T1000 (cell line): ENCODE measurements around the gene OR10J5.
"Not testable (repeated sequence)": the region's sequence is repeated elsewhere in the genome, so short reads cannot be mapped to it uniquely, and the experiment has no call there.

Source experiments
- DNase-seq: peaks from one replicate; lab custom pipeline; 2025; ENCODE audit warnings: mixed read lengths; lab: John Stamatoyannopoulos, UW

Gene OR10J5, protein sequence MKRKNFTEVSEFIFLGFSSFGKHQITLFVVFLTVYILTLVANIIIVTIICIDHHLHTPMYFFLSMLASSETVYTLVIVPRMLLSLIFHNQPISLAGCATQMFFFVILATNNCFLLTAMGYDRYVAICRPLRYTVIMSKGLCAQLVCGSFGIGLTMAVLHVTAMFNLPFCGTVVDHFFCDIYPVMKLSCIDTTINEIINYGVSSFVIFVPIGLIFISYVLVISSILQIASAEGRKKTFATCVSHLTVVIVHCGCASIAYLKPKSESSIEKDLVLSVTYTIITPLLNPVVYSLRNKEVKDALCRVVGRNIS

DNA sequence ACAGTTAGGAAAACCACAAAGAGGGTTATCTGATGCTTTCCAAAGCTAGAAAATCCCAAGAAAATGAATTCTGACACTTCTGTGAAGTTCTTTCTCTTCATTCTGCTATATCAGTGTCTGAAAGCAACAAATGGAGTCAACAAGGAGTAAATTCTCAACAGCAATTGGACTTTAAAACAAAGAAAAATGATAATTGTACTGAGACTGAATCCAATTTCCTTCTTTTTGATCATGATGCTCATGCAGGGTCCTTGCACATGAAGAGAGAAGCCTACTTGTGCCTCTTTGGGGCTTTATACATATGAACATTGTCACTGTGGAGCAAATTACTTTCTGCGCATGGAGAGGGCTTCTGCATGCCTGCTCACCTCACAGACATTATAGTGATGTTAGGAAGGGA, at the start of gene OR10J5:
Gene OR10J5 (minus strand): TSS at position 101 of the 400 bp plus-strand sequence. CDS start 0 bp downstream, at position 101.
- no peak for DNase-seq

DNA sequence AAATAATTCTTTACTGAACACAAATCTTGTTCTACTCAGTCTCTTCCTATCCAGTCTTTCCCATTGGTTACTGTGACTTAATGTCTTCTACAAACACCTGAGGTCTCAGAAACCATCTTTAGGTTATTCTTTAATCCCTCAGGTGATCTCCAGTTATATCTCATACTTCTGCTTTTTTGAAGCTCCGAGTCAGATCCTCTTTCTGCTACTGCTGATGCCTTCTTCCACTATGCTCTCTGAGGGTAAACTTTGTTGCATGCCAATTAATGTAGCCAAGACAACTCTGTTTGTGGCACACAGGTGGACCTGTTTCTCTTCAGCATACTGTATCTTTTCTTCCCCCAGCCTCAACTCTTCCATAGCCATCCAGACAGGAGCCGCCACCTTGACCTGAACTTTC, 48.7 kb upstream of the OR10J5 start:
- DNase-seq, result no peak

DNA sequence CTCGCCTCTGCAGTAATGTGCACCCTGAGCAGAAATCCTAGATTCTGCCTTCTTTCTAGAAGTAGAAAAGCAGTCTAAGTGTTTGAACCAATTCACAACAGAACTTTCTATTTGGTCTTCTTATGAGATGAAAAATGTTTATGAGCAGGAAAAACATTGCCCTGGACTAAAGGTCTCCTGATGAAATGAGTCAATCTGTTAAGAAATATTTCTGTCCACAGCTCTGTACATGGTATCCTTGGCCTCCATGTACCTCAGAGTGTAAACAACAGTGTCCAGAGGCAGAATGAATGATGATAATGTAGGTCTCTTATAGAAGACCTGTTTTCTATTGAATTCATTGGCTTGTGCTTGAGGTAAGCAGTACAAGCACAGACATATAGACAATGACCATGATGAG, 45.6 kb upstream of the OR10J5 start:
- no peak for DNase-seq

DNA sequence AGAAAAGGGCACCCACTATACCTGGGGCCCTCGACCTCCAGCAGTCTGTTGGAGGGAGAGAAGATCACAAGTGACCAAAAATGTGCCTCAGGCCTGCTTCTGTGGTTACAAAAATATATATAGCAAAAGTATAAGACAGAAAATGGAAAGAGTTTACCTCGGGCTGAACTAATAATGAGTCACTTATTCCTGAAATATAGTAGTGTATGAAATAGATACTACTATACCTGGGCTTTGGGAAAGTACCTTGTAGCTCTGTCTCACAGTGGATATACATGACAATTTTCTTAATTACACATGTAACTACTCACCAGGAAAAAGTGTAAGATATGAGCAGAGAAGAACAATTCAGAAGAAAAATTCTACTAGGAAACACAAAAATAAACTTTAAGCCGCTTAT, 44.5 kb upstream of the OR10J5 start:
- DNase-seq, result no peak

DNA sequence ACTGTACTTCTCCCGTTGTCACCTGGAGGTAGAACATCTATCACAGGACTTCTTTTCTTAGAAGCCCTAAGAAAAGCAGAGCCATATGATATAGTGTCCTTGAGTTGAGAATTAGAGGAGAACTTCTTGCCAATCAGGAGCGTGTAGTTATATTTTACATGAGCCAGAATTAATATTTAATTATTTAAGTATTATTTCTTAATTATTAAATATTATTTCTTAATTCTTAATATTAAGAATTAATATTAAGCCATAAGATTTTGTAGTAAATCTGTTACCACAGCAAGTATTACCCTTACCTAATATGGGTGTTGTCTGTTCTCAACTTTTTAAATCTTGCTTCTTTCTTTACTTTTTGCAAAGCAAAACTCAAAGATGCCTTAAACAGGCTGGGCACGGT, 41.6 kb upstream of the OR10J5 start:
- no peak for DNase-seq

DNA sequence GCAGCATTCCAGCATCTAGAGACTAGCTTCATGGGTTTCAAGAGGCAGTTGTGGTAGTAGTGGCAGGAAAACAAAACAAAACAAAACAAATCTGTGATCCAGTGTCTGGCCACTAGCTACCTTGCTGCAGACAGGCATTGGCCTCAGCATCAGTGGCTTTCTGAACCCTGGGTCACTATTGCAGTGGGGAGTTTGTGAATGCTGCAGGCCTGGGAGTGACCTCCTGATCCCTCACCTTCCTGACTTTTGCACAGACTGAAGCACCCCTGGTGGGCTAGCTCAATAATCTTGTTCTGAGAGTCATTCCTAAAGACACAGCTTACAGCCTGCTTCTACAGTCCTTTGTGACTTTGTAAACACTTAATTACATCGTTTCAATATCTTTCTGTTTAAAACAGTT, 26.9 kb upstream of the OR10J5 start:
- DNase-seq, result no peak

DNA sequence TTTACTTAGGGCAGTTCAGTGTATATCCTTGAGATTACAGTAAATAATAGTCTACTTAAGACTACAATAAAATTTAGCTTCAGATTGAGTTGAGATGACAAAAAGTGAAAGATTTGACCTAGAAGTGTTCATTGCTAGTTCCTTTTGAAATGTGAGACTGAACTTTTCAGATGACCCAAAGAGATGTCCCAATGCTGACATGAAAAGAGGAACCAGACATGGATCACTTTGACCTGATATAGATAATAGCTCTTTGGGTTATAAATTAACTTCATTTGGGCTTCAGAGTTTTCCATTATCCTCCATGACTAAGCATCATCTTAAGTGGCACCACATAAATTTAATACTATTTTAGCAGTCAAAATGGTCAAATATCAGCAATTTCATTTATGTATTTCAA, 25.7 kb upstream of the OR10J5 start:
- DNase-seq, result no peak

DNA sequence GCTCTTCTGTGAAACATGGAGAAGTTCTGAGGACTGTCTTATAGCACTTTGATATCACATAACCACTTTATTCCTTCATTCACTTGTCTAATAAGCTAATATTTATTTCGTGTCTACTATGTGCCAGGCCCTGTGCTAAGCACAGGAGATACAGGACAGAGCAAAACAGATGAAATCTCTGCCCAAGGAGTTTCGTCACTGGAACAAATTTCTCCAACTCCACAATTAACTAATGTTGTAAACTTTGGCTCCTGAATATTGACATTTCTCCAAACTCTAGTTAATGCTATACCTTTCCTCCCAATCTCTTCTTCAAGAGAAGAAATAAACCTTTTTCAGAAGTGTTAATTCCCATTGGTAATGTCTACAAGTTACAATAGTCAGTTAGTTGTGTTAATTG, 24.8 kb upstream of the OR10J5 start:
- DNase-seq, result no peak

DNA sequence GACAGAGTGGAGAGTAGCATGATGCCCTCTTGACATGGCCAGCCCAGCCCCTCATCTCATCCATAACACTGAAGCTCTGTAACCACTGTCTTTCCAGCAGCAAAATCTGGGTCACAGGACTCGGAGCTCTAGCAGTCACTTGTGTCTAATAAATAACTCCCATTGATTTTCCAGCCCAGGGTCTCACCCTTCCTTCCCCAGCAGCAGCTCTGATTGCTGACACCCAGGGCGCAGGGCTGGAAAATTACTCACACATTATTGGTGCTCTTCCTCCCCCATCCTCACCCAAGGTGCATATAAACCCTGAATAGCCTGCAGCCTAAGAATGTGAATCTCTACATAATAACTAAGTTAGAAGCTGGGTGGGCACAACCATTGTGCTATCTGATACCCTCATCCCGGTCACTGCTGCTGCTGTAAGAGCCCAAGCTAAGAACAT, 21.1 kb upstream of the OR10J5 start:
- DNase-seq, result no peak

DNA sequence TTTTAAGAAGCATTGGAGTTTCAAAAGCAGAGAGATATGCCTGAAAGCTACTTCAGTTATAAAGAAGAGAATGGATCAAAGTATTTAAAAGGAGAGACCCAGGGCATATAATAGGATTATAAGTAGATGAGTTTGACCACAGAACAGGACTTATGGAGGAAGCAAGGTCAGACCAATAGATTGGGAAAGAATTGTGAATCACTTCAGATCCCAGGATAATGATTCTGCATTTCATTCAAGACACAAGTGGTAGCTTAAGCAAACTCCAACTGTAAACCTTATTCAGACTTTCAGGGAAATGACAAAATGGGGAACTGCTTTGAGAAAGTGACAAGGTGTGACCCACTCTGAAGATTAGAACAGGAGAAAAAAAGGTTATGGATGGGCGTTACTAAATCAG, 18.9 kb upstream of the OR10J5 start:
- DNase-seq, result no peak

DNA sequence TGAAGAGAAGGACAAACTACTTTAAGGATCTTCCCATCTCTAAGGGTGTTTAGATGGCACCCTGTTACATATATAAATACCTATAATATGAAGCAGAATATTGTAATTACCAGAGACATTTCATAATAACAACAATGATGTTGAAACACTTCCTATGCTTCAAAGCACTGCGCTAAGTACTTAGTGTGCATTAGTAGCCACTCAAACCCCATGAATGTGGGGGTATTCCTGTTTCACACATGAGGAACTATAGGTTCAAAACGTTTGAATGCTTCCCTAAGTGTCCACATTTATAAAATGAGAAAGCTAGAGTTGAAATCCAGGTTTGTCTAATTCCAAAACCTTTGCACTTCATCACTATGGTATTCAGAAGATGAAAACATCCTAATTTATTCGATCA, 18.5 kb upstream of the OR10J5 start:
- no peak for DNase-seq

DNA sequence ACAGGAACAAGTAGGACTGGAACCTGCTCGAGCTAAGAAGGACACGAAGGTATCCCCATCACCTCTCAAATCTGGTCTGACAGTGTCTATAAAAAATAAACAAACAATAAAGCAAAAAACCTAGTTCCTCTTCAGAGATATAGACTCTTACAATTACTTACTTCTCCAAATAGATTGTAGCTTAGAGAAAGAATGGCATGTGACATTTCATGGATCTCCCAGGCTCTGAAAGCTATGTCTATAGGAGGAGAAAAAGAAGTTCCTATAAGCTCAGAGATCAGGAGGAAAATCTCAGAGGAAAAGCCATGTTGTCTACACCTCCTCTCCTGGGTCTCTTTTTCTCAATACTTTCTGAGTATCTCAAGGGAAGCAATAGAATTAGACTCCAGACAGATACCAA, 12.3 kb upstream of the OR10J5 start:
- DNase-seq, result no peak

DNA sequence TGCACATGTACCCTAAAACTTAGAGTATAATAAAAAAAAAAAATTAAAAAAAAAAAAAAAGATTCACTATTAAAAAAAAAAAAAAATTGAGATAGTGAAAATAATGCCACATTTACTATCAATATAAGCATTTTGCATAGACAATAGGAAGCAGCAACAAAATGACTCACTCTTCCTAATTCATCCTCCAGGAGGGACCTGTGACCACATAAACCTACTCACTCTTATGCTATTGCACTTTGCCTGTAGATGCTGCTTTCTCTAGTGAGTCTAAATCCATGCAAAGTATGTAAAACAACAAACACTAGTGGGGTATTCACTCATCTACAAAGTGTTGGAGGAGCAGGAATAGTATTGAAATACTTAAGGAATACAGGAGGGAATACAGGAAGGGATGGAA, 2.9 kb downstream of the OR10J5 start:
- DNase-seq, result no peak

DNA sequence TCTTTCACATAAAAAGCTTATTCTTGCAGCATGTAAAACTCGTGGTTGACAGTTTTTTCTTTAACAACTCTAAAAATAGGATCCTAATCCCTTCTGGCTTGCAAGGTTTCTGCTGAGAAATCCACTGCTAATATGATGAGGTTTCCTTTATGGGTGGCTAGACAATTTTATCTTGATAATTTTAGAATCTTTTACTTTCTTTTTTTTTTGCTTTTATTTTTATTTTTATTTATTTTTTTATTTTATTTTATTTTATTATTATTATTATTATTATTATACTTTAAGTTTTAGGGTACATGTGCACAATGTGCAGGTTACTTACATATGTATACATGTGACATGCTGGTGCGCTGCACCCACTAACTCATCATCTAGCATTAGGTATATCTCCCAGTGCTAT, 11.0 kb downstream of the OR10J5 start:
- DNase-seq, result not testable (repeated sequence)

DNA sequence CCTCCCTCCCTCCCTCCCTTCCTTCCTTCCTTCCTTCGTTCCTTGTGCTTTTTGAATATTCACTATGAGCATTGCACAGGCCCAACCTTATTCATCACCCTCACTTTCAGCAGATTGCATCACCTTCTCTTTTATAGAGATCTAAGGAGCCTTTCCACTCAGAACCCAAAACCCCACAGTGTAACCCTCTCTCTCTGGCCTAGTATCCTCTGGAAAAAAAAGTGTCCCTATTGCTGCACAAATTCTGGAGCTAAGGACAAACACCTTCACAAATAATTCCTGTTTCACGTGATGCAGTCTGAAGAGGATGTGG, 25.6 kb downstream of the OR10J5 start:
- DNase-seq, result no peak

DNA sequence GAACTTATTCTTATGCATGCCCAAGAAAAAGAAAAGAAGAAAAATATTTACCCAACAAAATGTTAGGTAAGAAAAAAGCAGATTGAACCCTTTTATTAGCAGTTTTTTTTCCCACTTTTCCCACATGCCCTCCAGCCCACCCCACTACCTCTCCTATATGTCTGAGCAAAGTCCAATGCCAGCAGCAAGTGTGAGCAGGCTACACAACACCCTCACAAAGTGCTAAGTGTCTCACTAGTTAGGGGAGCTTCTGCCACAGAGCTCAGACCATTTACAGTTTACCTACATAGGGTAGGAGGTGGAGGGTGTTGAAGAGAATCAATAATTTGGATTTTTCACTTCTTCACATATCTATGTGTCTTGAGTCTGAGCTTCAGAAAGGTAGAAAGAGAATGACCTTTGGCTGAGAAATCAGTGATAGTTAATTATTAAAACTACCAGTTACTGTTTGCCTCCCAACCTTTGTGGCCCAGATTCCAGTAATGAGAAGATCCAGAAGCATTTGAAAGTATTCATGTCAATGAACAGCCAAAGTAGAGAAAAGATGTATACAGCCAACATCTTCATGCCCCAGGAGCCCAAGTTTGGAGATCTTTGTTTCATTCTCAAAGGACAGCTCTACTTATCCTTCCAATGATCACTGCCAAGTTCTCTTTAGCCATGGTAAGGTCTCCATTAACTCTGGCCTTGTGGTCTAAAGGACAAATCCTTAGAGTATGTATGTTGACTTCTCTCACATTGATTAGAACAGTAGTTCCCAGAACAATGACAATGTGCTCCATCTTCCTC, 26.2 kb downstream of the OR10J5 start:
- no peak for DNase-seq

DNA sequence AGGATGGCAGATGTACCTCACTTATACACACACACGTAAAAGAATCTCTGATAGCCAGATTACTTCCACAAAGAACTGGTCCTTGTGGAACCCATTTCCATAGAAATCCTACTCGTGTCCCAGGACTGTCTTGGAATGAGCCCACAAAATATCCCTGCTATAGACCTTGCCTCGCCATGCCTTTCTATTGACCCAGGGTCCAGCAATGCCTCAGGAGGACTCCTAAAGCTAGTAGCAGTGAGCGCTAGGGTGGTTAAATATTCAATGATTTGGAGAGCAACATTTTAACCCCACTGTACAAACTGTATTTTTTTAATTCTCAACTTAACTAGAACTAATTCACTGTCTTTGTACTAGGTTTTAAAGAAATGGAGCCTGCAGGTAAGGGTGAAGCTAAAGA, 26.9 kb downstream of the OR10J5 start:
- no peak for DNase-seq

DNA sequence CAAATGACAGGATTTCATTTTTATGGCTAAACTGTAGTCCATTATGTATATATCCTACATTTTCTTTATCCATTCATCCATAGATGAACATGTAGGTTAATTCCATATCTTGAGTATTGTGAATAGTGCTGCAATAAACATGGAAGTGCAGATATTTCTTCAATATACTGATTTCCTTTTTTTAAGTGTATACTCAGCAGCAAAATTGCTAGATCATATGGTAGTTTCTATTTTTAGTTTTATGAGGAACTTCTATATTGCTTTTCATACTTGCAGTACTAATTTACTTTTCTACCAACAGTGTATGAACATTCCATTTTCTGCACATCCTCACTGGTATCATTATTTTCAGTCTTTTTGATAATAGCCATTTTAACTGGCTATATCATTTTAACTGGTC, 30.1 kb downstream of the OR10J5 start:
- no peak for DNase-seq

DNA sequence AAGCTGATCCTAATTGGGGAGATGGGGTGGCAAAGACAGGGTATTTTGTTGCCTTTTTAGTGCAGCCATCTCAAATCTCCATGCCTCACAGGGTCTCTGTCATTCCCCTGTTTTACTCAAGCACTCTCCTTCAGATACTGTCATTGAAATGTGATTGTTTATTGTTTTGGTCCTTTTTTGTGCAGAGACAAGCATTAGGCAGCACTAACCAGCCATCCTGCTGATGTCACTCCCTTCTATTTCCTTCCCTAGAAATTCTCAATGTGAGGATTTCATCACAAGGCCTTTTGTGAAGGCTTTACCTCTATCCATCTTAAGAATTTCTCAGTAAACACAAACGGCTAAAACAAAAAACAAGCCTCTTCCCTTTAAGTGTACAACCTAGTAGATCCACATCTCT, 34.7 kb downstream of the OR10J5 start:
- DNase-seq, result no peak

DNA sequence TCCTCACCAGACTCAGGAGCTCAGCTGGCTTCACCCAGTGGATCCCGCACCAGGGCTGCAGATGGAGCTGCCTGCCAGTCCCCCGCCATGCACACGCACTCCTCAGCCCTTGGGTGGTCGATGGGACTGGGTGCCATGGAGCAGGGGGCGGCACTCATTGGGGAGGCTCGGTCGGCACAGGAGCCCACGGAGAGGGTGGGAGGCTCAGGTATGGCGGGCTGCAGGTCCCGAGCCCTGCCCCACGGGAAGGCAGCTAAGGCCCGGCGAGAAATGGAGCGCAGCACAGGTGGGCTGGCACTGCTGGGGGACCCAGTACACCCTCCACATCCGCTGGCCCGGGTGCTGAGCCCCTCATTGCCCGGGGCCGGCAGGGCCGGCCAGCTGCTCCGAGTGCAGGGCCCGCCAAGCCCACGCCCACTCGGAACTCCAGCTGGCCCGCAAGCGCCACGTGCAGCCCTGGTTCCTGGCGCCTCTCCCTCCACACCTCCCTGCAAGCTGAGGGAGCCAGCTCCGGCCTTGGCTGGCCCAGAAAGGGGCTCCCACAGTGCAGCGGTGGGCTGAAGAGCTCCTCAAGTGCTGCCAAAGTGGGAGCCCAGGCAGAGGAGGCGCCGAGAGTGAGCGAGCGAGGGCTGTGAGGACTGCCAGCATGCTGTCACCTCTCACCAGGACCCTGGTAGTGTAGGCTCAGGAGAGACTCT, 41.1 kb downstream of the OR10J5 start:
- DNase-seq, result not testable (repeated sequence)

DNA sequence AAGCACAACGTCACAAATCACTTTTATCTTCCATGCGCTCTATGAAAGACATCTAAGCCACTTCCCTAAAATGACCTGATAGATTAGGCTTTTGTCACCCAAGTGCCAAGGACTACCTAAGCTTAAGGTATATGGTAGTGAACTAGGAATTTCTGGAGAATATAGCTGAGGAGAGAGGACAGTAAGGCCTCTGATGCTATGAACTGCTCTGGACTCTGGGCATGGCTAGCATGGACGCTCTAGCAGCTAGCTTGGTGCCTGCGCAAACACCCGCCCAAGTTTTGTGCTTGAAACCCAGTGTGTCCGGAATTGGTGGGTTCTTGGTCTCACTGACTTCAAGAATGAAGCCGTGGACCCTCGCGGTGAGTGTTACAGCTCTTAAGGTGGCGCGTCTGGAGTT, 42.5 kb downstream of the OR10J5 start:
- DNase-seq, result no peak

DNA sequence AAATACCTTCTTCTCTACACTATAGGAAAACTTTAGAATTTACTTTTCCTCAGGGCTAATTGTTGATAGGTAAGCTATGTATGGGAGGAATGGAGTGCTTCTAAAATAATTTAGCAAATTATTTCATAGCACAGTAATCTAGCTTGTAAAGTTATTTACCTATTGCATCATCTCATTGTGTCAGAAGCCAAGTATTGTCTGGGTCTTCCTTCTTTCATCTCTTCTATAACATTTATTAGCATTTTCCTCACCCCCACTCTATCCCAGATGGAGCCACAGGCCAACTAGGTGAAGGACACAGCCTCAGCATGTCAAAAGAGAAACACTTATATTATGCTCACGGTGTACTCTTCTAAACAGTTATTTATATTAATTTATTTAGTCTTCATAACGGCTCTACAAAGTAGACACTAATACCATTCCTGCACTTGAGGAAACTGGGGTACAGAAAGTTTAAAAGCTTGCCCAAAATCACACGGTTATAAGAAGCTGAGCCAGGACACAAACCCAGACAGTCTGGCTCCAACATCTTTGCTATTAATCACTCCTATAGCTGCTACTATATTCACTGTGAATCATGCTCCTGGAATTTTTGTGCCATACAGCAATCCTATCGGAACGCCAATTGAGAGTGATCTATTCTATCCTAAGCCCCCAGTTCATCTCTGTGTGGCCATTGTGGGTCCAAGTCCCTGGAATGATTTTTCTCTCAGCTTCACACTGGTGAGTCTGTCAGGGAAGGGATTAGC, 43.1 kb downstream of the OR10J5 start:
- DNase-seq, result no peak
